Measurements from ENCODE around the gene PRRC2C. TPM values are rescaled to one million over a fixed set of nuclear protein-coding genes. Genes with fewer than 3 reads are reported as not detected.

Gene PRRC2C
- total RNA-seq, 1 donor from 2014 or later: 38.2 TPM

DNA sequence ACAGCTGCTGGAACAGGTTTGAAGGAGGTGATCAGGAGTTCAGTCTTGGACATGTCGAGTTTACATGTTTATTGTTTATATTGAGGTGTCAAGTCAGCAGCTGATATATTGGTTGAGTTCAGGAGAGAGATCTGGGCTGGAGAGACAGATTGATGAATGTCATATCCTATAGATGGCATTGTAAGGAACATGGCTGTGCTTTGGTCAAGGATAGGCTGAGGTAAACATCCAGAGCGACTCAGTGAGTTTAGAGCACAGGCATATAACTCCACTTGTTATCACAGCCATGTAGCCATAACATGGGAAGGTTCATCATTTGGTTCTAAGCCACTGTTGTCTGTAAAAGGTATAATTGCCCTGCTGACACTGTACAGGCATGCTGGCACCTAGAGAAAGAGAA is 131.3 kb downstream of the PRRC2C start:
- DNase-seq (ENCODE audit: low read depth) (no peak), FAIRE-seq (no peak)
- Histone ChIP-seq H3K4me3 (ENCODE audit: low read depth, low read length) (no peak overlapping the region), H3K27me3 (ENCODE audit: control insufficient read depth, insufficient read depth, low read length) (no peaks in the 10 kb centered on the region), H3K36me3 (ENCODE audit: control insufficient read depth, insufficient read depth, low read length) (no peaks in the 10 kb centered on the region)
- no peak for TF ChIP-seq CTCF (IDR thresholded peaks at IDR 0.05; ENCODE audit: insufficient read depth, low read length, severe bottlenecking)

- FAIRE-seq: no peak
- TF ChIP-seq CTCF (IDR thresholded peaks at IDR 0.05; ENCODE audit: insufficient read depth, low read length, severe bottlenecking): no peak
Measured at GRCh38 chr1:171622152-171622462, 136.8 kb downstream of the PRRC2C start, which contains the start of gene MYOCOS. MYOCOS (plus strand) TSS chr1:171622243; CDS start chr1:171623884, 1,641 bp downstream.

DNA sequence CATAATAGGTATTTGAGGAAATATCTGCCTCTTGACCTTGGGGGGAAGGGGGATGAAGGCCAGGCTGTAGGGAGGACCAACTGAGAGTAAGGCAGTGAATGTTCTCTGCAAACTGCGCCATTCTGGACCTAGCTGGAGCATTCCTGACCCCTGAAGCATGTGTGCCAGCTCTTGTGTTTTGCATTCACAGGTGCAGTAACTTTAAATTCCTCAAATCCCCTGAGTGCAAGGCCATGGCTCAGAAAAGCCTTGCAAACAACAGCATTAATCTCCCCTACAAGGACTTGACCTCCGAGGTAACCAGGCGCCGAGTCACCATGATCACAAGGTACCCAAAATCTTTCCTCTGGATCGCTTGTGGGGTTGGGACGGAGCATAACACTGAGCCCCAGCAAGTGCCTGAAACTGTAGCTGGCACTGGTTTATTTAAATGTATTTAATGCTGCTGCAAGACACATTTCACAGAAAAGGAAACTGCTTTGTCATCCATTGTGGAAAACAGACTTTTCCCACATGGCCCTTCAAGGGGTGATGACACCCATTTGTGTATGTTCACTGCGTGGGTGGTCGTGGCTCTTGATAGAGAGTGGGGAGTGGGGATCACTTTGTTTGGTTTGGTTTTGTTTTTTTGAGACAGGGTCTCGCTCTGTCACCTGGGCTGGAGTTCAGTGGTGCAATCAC is 138.5 kb downstream of the PRRC2C start:
- no peaks in the 10 kb centered on the region for H3K36me3 ChIP-seq (ENCODE audit: control insufficient read depth, insufficient read depth, low read length)
- no peak overlapping the region for H3K4me3 ChIP-seq (ENCODE audit: low read depth, low read length)
- no peak for FAIRE-seq
- DNase-seq (ENCODE audit: low read depth): no peak
- H3K27me3 ChIP-seq (ENCODE audit: control insufficient read depth, insufficient read depth, low read length): no peaks in the 10 kb centered on the region
- no peak for TF ChIP-seq CTCF (IDR thresholded peaks at IDR 0.05; ENCODE audit: insufficient read depth, low read length, severe bottlenecking)

More at GRCh38 chr1:171622152-171622462, 136.8 kb downstream of the PRRC2C start, which contains the start of gene MYOCOS:
- DNase-seq (ENCODE audit: low read depth): no peak
- H3K27me3 ChIP-seq (ENCODE audit: control insufficient read depth, insufficient read depth, low read length): no peaks in the 10 kb centered on the region
- no peaks in the 10 kb centered on the region for H3K36me3 ChIP-seq (ENCODE audit: control insufficient read depth, insufficient read depth, low read length)
- no peak within 1 kb of the TSS for H3K4me3 ChIP-seq (ENCODE audit: low read depth, low read length)

DNA sequence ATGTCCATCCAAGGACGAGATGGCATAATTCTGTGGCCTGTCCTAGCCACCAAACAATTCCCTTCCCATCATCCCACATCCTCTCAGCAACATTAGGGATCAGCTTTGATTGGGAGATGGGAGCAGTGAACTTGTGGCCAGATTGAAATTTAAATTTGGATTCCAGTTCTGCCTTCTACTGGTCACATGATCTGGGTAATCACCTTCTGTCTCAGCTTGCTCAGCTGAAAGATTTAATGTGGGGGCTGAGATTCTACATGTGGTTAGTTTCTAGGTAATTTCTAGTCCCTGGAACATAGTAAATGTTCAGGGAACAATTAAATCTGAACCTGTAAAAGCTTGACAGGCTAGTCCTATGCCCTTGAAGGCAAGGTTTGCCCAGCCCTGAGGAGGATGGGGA is 139.9 kb downstream of the PRRC2C start:
- no peak for TF ChIP-seq CTCF (IDR thresholded peaks at IDR 0.05; ENCODE audit: insufficient read depth, low read length, severe bottlenecking)
- H3K27me3 ChIP-seq (ENCODE audit: control insufficient read depth, insufficient read depth, low read length): no peaks in the 10 kb centered on the region
- no peaks in the 10 kb centered on the region for H3K36me3 ChIP-seq (ENCODE audit: control insufficient read depth, insufficient read depth, low read length)
- FAIRE-seq (no peak), DNase-seq (ENCODE audit: low read depth) (no peak)
- no peak overlapping the region for H3K4me3 ChIP-seq (ENCODE audit: low read depth, low read length)

DNA sequence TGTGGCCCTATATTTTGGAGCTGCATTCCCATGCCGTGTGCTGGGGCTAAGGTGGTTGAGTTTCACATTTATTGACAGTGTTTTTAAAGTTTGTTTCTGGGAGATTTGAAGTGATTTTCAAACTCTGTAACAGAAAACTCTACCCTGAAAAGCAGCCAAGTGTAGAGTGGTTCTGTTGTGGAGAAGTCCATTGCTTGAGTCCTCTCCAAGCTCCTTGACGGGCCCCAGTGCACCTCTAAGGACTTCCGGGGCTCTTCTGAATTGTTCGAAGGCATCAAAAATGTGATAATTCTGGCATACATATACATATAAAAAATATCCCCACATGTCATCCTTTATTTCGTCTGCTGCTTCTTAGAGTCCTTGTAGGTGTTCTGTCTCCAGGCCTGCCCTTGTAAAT is 141.7 kb downstream of the PRRC2C start:
- no peak for DNase-seq (ENCODE audit: low read depth)
- FAIRE-seq: no peak
- Histone ChIP-seq H3K4me3 (ENCODE audit: low read depth, low read length) (no peak overlapping the region), H3K36me3 (ENCODE audit: control insufficient read depth, insufficient read depth, low read length) (no peaks in the 10 kb centered on the region), H3K27me3 (ENCODE audit: control insufficient read depth, insufficient read depth, low read length) (no peaks in the 10 kb centered on the region)
- TF ChIP-seq CTCF (IDR thresholded peaks at IDR 0.05; ENCODE audit: insufficient read depth, low read length, severe bottlenecking): no peak

DNA sequence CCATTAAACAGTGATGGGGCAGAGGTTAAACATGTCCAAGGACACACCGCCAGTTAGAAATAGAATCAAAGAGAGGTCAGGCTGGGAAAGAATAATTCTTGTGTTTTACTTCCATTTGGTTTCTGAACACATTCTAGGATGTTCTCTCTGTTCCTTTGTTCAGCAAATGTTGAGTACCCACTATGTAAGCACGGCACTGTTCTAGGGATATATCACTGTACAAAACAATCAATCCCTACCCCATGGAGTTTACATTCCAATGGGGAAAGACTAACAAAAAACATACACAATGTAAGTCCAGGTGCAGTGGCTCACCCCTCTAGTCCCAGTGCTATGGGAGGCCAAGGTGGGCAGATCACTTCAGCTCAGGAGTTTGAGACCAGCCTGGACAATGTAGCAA is 142.9 kb downstream of the PRRC2C start:
- FAIRE-seq: no peak
- DNase-seq (ENCODE audit: low read depth): no peak
- H3K4me3 ChIP-seq (ENCODE audit: low read depth, low read length): no peak overlapping the region
- no peaks in the 10 kb centered on the region for H3K36me3 ChIP-seq (ENCODE audit: control insufficient read depth, insufficient read depth, low read length)
- no peak for TF ChIP-seq CTCF (IDR thresholded peaks at IDR 0.05; ENCODE audit: insufficient read depth, low read length, severe bottlenecking)
- no peaks in the 10 kb centered on the region for H3K27me3 ChIP-seq (ENCODE audit: control insufficient read depth, insufficient read depth, low read length)

All from bronchial epithelial cell (primary cell).